Measurements from ENCODE around the gene HDAC11. TPM values are rescaled to one million over a fixed set of nuclear protein-coding genes. Genes with fewer than 3 reads are reported as not detected.

HDAC11 gene
- total and polyA plus RNA-seq, 9 of the 15 experiments (the other 6 are each of a cell fraction or from before 2014, with no cell fraction given) = 0.60 to 6.0 (median 4.5) TPM

DNA sequence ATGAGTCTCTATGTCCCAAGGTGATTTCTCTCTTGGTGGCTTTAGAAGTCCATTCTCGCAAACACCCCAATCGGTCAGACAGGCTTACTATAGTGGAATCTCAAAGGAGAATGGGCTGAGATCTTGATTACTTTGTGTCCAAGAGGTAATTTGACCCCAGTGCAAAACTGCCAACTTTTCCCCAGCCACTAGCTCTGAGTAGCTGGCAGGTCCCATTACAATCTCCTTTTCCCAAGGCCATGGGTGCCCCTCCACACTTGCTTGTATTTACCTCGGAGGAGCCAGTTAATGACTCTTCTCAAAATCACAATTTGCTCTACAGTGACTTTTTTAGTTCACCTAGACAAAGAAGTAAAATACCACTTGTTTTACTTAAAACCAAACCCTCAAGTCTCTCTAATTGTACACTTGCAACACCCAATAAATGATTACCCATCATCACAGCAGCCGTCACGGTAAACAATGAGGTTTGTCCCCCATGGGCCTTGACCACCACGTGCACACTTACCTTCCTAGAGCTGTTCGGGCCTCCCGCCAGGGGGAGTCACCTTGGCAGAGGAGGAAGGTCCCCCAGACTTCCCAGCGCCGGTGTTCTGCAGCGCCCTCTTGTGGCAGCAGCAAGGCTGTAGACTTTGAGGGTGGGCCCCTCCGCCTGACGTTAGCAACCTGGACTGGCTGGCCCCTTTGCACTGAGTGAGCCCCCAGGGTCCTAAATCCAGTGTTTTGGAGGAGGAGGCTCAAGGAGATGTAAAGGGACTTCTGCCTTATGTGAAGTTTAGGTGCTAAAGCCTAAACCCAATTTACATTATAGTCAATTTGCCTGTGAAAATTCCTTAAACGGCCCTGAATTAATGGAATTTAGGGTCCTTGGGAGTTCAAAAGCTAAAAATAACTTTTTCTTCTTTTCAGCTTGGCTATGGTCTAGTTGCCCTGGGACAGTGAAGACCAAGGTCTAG lies 18.7 kb upstream of the HDAC11 start (continued):
- TF ChIP-seq FOXA3 (CRISPR knock-in tag; conservative IDR thresholded peaks at IDR 0.05 in 1 of 2, IDR thresholded peaks at IDR 0.05 in 1 of 2) = peak in 1 of 2 experiments; percentile 72; a peak in 2 of 4 replicates
- TF ChIP-seq, protein P1, sequence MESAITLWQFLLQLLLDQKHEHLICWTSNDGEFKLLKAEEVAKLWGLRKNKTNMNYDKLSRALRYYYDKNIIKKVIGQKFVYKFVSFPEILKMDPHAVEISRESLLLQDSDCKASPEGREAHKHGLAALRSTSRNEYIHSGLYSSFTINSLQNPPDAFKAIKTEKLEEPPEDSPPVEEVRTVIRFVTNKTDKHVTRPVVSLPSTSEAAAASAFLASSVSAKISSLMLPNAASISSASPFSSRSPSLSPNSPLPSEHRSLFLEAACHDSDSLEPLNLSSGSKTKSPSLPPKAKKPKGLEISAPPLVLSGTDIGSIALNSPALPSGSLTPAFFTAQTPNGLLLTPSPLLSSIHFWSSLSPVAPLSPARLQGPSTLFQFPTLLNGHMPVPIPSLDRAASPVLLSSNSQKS (CRISPR knock-in tag; IDR thresholded peaks at IDR 0.05) = no peak
- TF ChIP-seq KLF16 (IDR thresholded peaks at IDR 0.05) = peak; percentile 68
- TF ChIP-seq HDAC1 (IDR thresholded peaks at IDR 0.05) = peak in 1 of 2 experiments; percentile 28; a peak in 1 of 4 replicates
- peak; percentile 85; the same call in 1 of the 2 replicates for TF ChIP-seq STAG1 (CRISPR knock-in tag; IDR thresholded peaks at IDR 0.05; ENCODE audit: borderline replicate concordance)
- TF ChIP-seq, protein P2, sequence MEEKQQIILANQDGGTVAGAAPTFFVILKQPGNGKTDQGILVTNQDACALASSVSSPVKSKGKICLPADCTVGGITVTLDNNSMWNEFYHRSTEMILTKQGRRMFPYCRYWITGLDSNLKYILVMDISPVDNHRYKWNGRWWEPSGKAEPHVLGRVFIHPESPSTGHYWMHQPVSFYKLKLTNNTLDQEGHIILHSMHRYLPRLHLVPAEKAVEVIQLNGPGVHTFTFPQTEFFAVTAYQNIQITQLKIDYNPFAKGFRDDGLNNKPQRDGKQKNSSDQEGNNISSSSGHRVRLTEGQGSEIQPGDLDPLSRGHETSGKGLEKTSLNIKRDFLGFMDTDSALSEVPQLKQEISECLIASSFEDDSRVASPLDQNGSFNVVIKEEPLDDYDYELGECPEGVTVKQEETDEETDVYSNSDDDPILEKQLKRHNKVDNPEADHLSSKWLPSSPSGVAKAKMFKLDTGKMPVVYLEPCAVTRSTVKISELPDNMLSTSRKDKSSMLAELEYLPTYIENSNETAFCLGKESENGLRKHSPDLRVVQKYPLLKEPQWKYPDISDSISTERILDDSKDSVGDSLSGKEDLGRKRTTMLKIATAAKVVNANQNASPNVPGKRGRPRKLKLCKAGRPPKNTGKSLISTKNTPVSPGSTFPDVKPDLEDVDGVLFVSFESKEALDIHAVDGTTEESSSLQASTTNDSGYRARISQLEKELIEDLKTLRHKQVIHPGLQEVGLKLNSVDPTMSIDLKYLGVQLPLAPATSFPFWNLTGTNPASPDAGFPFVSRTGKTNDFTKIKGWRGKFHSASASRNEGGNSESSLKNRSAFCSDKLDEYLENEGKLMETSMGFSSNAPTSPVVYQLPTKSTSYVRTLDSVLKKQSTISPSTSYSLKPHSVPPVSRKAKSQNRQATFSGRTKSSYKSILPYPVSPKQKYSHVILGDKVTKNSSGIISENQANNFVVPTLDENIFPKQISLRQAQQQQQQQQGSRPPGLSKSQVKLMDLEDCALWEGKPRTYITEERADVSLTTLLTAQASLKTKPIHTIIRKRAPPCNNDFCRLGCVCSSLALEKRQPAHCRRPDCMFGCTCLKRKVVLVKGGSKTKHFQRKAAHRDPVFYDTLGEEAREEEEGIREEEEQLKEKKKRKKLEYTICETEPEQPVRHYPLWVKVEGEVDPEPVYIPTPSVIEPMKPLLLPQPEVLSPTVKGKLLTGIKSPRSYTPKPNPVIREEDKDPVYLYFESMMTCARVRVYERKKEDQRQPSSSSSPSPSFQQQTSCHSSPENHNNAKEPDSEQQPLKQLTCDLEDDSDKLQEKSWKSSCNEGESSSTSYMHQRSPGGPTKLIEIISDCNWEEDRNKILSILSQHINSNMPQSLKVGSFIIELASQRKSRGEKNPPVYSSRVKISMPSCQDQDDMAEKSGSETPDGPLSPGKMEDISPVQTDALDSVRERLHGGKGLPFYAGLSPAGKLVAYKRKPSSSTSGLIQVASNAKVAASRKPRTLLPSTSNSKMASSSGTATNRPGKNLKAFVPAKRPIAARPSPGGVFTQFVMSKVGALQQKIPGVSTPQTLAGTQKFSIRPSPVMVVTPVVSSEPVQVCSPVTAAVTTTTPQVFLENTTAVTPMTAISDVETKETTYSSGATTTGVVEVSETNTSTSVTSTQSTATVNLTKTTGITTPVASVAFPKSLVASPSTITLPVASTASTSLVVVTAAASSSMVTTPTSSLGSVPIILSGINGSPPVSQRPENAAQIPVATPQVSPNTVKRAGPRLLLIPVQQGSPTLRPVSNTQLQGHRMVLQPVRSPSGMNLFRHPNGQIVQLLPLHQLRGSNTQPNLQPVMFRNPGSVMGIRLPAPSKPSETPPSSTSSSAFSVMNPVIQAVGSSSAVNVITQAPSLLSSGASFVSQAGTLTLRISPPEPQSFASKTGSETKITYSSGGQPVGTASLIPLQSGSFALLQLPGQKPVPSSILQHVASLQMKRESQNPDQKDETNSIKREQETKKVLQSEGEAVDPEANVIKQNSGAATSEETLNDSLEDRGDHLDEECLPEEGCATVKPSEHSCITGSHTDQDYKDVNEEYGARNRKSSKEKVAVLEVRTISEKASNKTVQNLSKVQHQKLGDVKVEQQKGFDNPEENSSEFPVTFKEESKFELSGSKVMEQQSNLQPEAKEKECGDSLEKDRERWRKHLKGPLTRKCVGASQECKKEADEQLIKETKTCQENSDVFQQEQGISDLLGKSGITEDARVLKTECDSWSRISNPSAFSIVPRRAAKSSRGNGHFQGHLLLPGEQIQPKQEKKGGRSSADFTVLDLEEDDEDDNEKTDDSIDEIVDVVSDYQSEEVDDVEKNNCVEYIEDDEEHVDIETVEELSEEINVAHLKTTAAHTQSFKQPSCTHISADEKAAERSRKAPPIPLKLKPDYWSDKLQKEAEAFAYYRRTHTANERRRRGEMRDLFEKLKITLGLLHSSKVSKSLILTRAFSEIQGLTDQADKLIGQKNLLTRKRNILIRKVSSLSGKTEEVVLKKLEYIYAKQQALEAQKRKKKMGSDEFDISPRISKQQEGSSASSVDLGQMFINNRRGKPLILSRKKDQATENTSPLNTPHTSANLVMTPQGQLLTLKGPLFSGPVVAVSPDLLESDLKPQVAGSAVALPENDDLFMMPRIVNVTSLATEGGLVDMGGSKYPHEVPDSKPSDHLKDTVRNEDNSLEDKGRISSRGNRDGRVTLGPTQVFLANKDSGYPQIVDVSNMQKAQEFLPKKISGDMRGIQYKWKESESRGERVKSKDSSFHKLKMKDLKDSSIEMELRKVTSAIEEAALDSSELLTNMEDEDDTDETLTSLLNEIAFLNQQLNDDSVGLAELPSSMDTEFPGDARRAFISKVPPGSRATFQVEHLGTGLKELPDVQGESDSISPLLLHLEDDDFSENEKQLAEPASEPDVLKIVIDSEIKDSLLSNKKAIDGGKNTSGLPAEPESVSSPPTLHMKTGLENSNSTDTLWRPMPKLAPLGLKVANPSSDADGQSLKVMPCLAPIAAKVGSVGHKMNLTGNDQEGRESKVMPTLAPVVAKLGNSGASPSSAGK (IDR thresholded peaks at IDR 0.05) = peak; percentile 92
- TF ChIP-seq, protein P3, sequence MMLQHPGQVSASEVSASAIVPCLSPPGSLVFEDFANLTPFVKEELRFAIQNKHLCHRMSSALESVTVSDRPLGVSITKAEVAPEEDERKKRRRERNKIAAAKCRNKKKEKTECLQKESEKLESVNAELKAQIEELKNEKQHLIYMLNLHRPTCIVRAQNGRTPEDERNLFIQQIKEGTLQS (IDR thresholded peaks at IDR 0.05) = no peak
- TF ChIP-seq, protein P3 (CRISPR knock-in tag; conservative IDR thresholded peaks at IDR 0.05) = peak; percentile 66; the same call in 1 of the 2 replicates
- 0 out of 2 replicates have a peak, but pooled peaks have one; percentile 13 for TF ChIP-seq CREB1 (IDR thresholded peaks at IDR 0.05)
- no peak for TF ChIP-seq CREB1 (CRISPR knock-in tag; IDR thresholded peaks at IDR 0.05)
- TF ChIP-seq YY1 (IDR thresholded peaks at IDR 0.05; ENCODE audit: borderline replicate concordance in 1 of 3, control insufficient read depth in 1 of 3, extremely low read depth in 1 of 3, insufficient read depth in 3 of 3, insufficient read length in 1 of 3, insufficient replicate concordance in 2 of 3, low read depth in 1 of 3, low read length in 2 of 3) = peak in 1 of 3 experiments; percentile 39
- TF ChIP-seq DPF2 (IDR thresholded peaks at IDR 0.05) = 0 out of 2 replicates have a peak, but pooled peaks have one; percentile 34

Measured in K562 (cell line).